Duodenal mucosa (tissue), 2 donors: ENCODE measurements around the gene ENDOU.
A peak's percentile ranks its signal among the peaks of the same experiment; 100 is the strongest.

Experiments
- H3K27ac ChIP-seq: one replicate; pipeline ENCODE4 v1.7.0; 2013; ENCODE audit warnings: low read depth, low read length
- H3K27me3 ChIP-seq, 2 donors: one replicate each; pipeline ENCODE4 v1.7.0; 2013; ENCODE audit warnings: low read length in 2 of 2, control low read depth in 1 of 2; ENCODE audit not compliant: insufficient read depth in 2 of 2, control insufficient read depth in 1 of 2
- H3K36me3 ChIP-seq, 2 donors: one replicate each; pipeline ENCODE4 v1.7.0; 2013; ENCODE audit warnings: low read length in 2 of 2, control low read depth in 1 of 2; ENCODE audit not compliant: insufficient read depth in 2 of 2, control insufficient read depth in 1 of 2
- H3K4me1 ChIP-seq, 2 donors: one replicate each; pipeline ENCODE4 v1.7.0; 2013; ENCODE audit warnings: low read length in 2 of 2, control low read depth in 1 of 2; ENCODE audit not compliant: insufficient read depth in 2 of 2, control insufficient read depth in 1 of 2
- H3K4me3 ChIP-seq, 2 donors: one replicate each; pipeline ENCODE4 v1.7.0; 2013; ENCODE audit warnings: low read length in 2 of 2, low read depth in 1 of 2
- H3K9ac ChIP-seq, 2 donors: one replicate each; pipeline ENCODE4 v1.7.0; 2013; ENCODE audit warnings: low read length in 2 of 2, low read depth in 1 of 2
- H3K9me3 ChIP-seq, 2 donors: one replicate each; pipeline ENCODE4 v1.7.0; 2013; ENCODE audit warnings: low read length in 2 of 2, control low read depth in 1 of 2; ENCODE audit not compliant: control insufficient read depth in 1 of 2

The ENDOU gene

GRCh38 chr12:47709671-47710070 lies 15.6 kb downstream of the ENDOU start:
- no peaks in the 10 kb centered on the region for H3K36me3 ChIP-seq
- H3K4me1 ChIP-seq = peaks cover 17 to 30% of the 10 kb centered on the region in 2 donors
- no peak overlapping the region for H3K9ac ChIP-seq
- no peaks in the 10 kb centered on the region for H3K9me3 ChIP-seq
- H3K4me3 ChIP-seq = no peak overlapping the region
- H3K27ac ChIP-seq = no peak overlapping the region
- H3K27me3 ChIP-seq = no peaks in the 10 kb centered on the region

GRCh38 chr12:47709237-47709636 lies 16.1 kb downstream of the ENDOU start:
- no peaks in the 10 kb centered on the region for H3K9me3 ChIP-seq
- no peak overlapping the region for H3K4me3 ChIP-seq
- no peak overlapping the region for H3K9ac ChIP-seq
- H3K27me3 ChIP-seq = no peaks in the 10 kb centered on the region
- H3K36me3 ChIP-seq = no peaks in the 10 kb centered on the region
- peaks cover 18 to 31% of the 10 kb centered on the region in 2 donors for H3K4me1 ChIP-seq
- H3K27ac ChIP-seq = no peak overlapping the region

GRCh38 chr12:47707905-47708543 lies 17.3 kb downstream of the ENDOU start:
- no peaks in the 10 kb centered on the region for H3K27me3 ChIP-seq
- no peak overlapping the region for H3K9ac ChIP-seq
- no peak overlapping the region for H3K27ac ChIP-seq
- no peaks in the 10 kb centered on the region for H3K9me3 ChIP-seq
- no peaks in the 10 kb centered on the region for H3K36me3 ChIP-seq
- peak overlapping the region; percentile 30 to 38 for H3K4me3 ChIP-seq
- peaks cover 18 to 31% of the 10 kb centered on the region in 2 donors for H3K4me1 ChIP-seq

- Histone ChIP-seq H3K9ac (peak overlapping the region in 1 of 2 donors; percentile 12), H3K4me3 (peak overlapping the region in 1 of 2 donors; percentile 38), H3K36me3 (no peaks in the 10 kb centered on the region), H3K4me1 (peaks cover 18 to 31% of the 10 kb centered on the region in 2 donors), H3K27ac (no peak overlapping the region), H3K27me3 (no peaks in the 10 kb centered on the region), H3K9me3 (no peaks in the 10 kb centered on the region)
Observed at GRCh38 chr12:47707355-47707754, 17.9 kb downstream of the ENDOU start.

- H3K4me3 ChIP-seq = peak within 1 kb of the TSS; percentile 86 to 96
- H3K4me1 ChIP-seq = peaks cover 18 to 31% of the 10 kb centered on the region in 2 donors
- H3K27me3 ChIP-seq = no peaks in the 10 kb centered on the region
- H3K9ac ChIP-seq = peak within 1 kb of the TSS; percentile 65 to 92
- H3K9me3 ChIP-seq = no peaks in the 10 kb centered on the region
- H3K36me3 ChIP-seq = no peaks in the 10 kb centered on the region
- peak within 1 kb of the TSS; percentile 86 for H3K27ac ChIP-seq
Observed at GRCh38 chr12:47705566-47706425, 19.5 kb downstream of the ENDOU start, which contains the start of gene RPAP3. TSS of gene RPAP3 (minus strand) at chr12:47706030. CDS start at chr12:47702840, 3,190 bp downstream.

GRCh38 chr12:47705229-47705565 lies 20.1 kb downstream of the ENDOU start:
- H3K4me3 ChIP-seq = peak overlapping the region; percentile 86 to 96
- H3K9ac ChIP-seq = peak overlapping the region; percentile 65 to 92
- H3K36me3 ChIP-seq = peaks cover 0 to 4% of the 10 kb centered on the region in 2 donors
- no peaks in the 10 kb centered on the region for H3K9me3 ChIP-seq
- no peaks in the 10 kb centered on the region for H3K27me3 ChIP-seq
- H3K27ac ChIP-seq = no peak overlapping the region
- H3K4me1 ChIP-seq = peaks cover 18 to 31% of the 10 kb centered on the region in 2 donors

- no peak overlapping the region for H3K27ac ChIP-seq
- peak overlapping the region; percentile 65 to 92 for H3K9ac ChIP-seq
- H3K36me3 ChIP-seq = peaks cover 0 to 4% of the 10 kb centered on the region in 2 donors
- peak overlapping the region; percentile 86 to 96 for H3K4me3 ChIP-seq
- no peaks in the 10 kb centered on the region for H3K27me3 ChIP-seq
- peaks cover 18 to 28% of the 10 kb centered on the region in 2 donors for H3K4me1 ChIP-seq
- H3K9me3 ChIP-seq = no peaks in the 10 kb centered on the region
Observed at GRCh38 chr12:47704719-47705118, 20.6 kb downstream of the ENDOU start.

GRCh38 chr12:47700263-47700662 lies 25.0 kb downstream of the ENDOU start:
- Histone ChIP-seq H3K9ac (no peak overlapping the region), H3K36me3 (peaks cover 3 to 10% of the 10 kb centered on the region in 2 donors), H3K27ac (no peak overlapping the region), H3K4me3 (no peak overlapping the region), H3K9me3 (no peaks in the 10 kb centered on the region), H3K4me1 (peaks cover 4 to 7% of the 10 kb centered on the region in 2 donors), H3K27me3 (no peaks in the 10 kb centered on the region)

- Histone ChIP-seq H3K4me1 (no peaks in the 10 kb centered on the region), H3K27ac (no peak overlapping the region), H3K9me3 (no peaks in the 10 kb centered on the region), H3K36me3 (peaks cover 5 to 14% of the 10 kb centered on the region in 2 donors), H3K9ac (no peak overlapping the region), H3K4me3 (no peak overlapping the region), H3K27me3 (no peaks in the 10 kb centered on the region)
Observed at GRCh38 chr12:47698631-47699030, 26.7 kb downstream of the ENDOU start.

GRCh38 chr12:47698055-47698454 lies 27.2 kb downstream of the ENDOU start:
- Histone ChIP-seq H3K4me1 (no peaks in the 10 kb centered on the region), H3K36me3 (peaks cover 5 to 14% of the 10 kb centered on the region in 2 donors), H3K4me3 (no peak overlapping the region), H3K27ac (no peak overlapping the region), H3K9ac (no peak overlapping the region), H3K27me3 (no peaks in the 10 kb centered on the region), H3K9me3 (no peaks in the 10 kb centered on the region)
